Measurements from ENCODE around the gene TMEM198. TPM values are rescaled to one million over a fixed set of nuclear protein-coding genes. Genes with fewer than 3 reads are reported as not detected.

TMEM198 gene
- total and polyA plus RNA-seq, 2 of the 4 experiments (the other 2 are of a cell fraction): 0.18 to 2.2 TPM

- BruUV-seq (replicated peaks): no TSS peak
- intact Hi-C loops (cut with micrococcal nuclease): no loop called here
Observed at GRCh38 chr2:219572237-219573001, 28.6 kb downstream of the TMEM198 start, which contains the start of gene INHA. Gene INHA (plus strand): TSS chr2:219572310. CDS start chr2:219572375, 65 bp downstream.

More at GRCh38 chr2:219572237-219573001, 28.6 kb downstream of the TMEM198 start, which contains the start of gene INHA:
- H4K8ac ChIP-seq (ENCODE audit: low read depth in 2 of 2, low read length in 2 of 2): peak within 1 kb of the TSS; percentile 66 to 96
- H3K27me3 ChIP-seq (ENCODE audit: control insufficient read depth, insufficient read depth, low read length): peaks cover 14% of the 10 kb centered on the region
- POLR2A ChIA-PET (ENCODE audit: unreplicated experiment): no interaction called here
- 0 out of 2 replicates have a peak within 1 kb of the TSS, but pooled peaks have one; percentile 16 for H2BK20ac ChIP-seq (ENCODE audit: low read depth, low read length)
- peak within 1 kb of the TSS; percentile 68 for H3K27ac ChIP-seq (ENCODE audit: insufficient read depth, low read length)
- peaks cover 11 to 18% of the 10 kb centered on the region in 2 experiments for H3K79me1 ChIP-seq (ENCODE audit: low read depth in 1 of 2, low read length in 2 of 2)
- WGBS, 2 experiments (ENCODE audit: extremely low coverage in 2 of 2, insufficient read length in 1 of 2): 20% methylated on average over 1 of the region's 13 CpGs; no CpG with 5 or more reads in 1 of the 2 experiments
- H4K5ac ChIP-seq (ENCODE audit: low read depth, low read length): peak within 1 kb of the TSS; percentile 80
- no peak for DNase-seq
- peak within 1 kb of the TSS; percentile 77 for H3K4me2 ChIP-seq (ENCODE audit: low read depth, low read length)
- H3K4me3 ChIP-seq (ENCODE audit: insufficient read depth, low read depth, low read length): peak within 1 kb of the TSS; percentile 94
- peak within 1 kb of the TSS; percentile 9; the same call in 1 of the 2 replicates for H3K18ac ChIP-seq (ENCODE audit: low read depth, low read length)
- H2BK5ac ChIP-seq (ENCODE audit: low read depth, low read length, poor library complexity, severe bottlenecking): peak within 1 kb of the TSS; percentile 29
- H2AK5ac ChIP-seq (ENCODE audit: low read depth, low read length): peak within 1 kb of the TSS; percentile 97
- H3K23ac ChIP-seq (ENCODE audit: low read depth, low read length): peak within 1 kb of the TSS; percentile 69; the same call in 1 of the 2 replicates
- H3K56ac ChIP-seq (ENCODE audit: extremely low read depth, insufficient read depth, low read length): no peak within 1 kb of the TSS
- dilution Hi-C loops (cut with HindIII; ENCODE audit: low sequenced_read_pairs, unreplicated experiment) (no loop called here), in situ Hi-C loops (cut with MboI; ENCODE audit: low sequenced_read_pairs) (no loop called here)
- TF ChIP-seq RAD21 (IDR thresholded peaks at IDR 0.05; ENCODE audit: low read length): no peak
- no peaks in the 10 kb centered on the region for H3K9me3 ChIP-seq (ENCODE audit: control insufficient read depth, insufficient read depth, low read length)
- peak within 1 kb of the TSS; percentile 64 for H2BK120ac ChIP-seq (ENCODE audit: low read depth, low read length)
- peak within 1 kb of the TSS; percentile 80 for H3K4ac ChIP-seq (ENCODE audit: low read depth, low read length)
- CTCF ChIA-PET: no interaction called here
- peaks cover 14% of the 10 kb centered on the region for H3K4me1 ChIP-seq (ENCODE audit: control insufficient read depth, insufficient read depth, low read length)
- H2AK9ac ChIP-seq (replicated peaks; ENCODE audit: low read depth, low read length, poor library complexity): peak within 1 kb of the TSS; percentile 94
- no peaks in the 10 kb centered on the region for H4K20me1 ChIP-seq (ENCODE audit: insufficient read depth, low read length)
- H4K91ac ChIP-seq (ENCODE audit: insufficient read depth, low read depth, low read length): peak within 1 kb of the TSS; percentile 70; the same call in 1 of the 2 replicates
- H3K9ac ChIP-seq (ENCODE audit: low read depth, low read length): peak within 1 kb of the TSS; percentile 70
- H3K9me1 ChIP-seq (ENCODE audit: insufficient read depth, low read length): peaks cover 2% of the 10 kb centered on the region; the same call in 1 of the 2 replicates
- peak within 1 kb of the TSS; percentile 92 for H2AFZ ChIP-seq (replicated peaks; ENCODE audit: low read length, poor library complexity)
- H2BK15ac ChIP-seq (ENCODE audit: low read depth, low read length): no peak within 1 kb of the TSS
- H3K36me3 ChIP-seq (ENCODE audit: control insufficient read depth, insufficient read depth, low read length): peaks cover 6% of the 10 kb centered on the region; the same call in 1 of the 2 replicates
- ATAC-seq (ENCODE audit: low read depth): no peak
- H3K14ac ChIP-seq (replicated peaks; ENCODE audit: low read depth, low read length): peak within 1 kb of the TSS; percentile 80; the same call in 1 of the 2 replicates

Measured in IMR-90 (cell line).